HG02588 (cell line): ENCODE data around the gene FHOD1.

ENCODE experiments used
- ATAC-seq: cut with Tn5 transposase; IDR thresholded peaks from one replicate; pipeline ENCODE4 v1.9.1; 2021; ENCODE audit warnings: mild to moderate bottlenecking, moderate library complexity; ENCODE audit not compliant: unreplicated experiment

The FHOD1 gene

DNA sequence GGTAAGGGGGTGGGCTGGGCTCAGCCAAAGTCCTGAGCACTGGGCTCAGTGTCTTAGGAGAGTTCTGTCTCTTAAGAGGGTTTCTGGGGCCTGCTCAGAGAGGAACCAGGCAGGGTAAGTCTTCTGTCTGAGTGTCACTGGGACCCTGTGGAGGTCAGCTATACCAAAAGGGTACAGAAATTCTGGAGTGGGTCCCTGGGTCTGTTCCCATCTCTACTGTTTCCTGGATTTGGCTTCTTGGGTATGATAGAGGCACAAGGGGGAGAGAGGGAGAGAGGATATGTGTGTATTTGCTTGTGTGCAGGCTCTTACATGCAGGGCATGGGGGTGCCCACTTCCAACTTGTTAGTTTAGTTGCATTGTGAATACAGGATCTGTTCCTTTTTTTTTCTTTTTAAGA lies 53.7 kb downstream of the FHOD1 start:
- ATAC-seq: no peak

DNA sequence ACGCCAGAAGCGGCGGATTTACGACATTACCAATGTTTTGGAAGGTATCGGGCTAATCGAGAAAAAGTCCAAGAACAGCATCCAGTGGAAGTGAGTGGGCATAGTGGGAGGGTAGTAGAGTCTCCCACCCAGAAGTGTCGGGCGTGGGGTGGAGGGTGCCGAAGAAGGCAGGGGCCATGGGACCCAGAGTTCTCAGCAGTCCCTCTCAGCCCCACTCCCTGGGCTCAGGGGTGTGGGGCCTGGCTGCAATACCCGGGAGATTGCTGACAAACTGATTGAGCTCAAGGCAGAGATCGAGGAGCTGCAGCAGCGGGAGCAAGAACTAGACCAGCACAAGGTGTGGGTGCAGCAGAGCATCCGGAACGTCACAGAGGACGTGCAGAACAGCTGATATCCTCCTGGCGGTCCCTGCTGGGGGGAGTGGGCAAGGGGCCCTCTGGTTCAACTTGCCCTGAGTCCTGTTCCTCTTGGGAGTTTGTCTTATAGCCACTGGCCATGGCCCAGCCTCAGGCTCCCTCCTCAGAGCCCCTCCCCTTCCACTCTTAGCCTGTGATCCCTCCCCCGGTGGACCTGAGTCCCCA lies 54.4 kb downstream of the FHOD1 start:
- no peak for ATAC-seq

DNA sequence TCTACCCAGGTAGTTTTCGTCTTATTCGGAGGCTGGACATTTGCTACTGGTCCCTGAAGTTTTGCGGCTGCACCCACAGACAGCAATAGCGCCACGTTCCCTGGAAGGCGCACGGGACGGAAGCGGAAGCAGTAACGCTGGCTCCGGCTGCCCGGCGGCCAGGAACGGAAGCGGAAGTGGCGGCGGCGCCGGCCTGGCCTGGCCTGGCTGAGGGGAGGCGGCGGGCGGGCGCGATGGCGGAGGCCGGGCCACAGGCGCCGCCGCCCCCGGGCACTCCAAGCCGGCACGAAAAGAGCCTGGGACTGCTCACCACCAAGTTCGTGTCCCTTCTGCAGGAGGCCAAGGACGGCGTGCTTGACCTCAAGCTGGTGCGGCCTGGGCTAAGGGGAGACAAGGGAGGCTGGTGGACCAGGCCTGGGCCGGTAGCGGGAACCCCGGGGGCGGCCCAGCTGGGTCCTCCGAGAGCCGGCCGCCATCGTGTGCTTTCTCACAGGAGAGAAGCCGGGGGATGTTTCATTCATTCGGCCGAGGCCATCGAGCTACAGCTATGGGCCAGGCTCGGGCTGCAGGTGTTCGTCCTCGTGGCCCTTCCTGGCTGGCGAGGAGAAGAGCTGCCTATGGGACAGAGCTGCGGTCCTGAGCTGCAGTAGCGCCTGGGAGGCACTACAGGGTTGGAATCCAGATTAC lies 55.1 kb downstream of the FHOD1 start, which contains the start of gene E2F4:
E2F4 (plus strand) TSS at position 161 of the 687 bp plus-strand sequence; CDS start at position 234, 73 bp downstream.
- ATAC-seq: peak; percentile 77

DNA sequence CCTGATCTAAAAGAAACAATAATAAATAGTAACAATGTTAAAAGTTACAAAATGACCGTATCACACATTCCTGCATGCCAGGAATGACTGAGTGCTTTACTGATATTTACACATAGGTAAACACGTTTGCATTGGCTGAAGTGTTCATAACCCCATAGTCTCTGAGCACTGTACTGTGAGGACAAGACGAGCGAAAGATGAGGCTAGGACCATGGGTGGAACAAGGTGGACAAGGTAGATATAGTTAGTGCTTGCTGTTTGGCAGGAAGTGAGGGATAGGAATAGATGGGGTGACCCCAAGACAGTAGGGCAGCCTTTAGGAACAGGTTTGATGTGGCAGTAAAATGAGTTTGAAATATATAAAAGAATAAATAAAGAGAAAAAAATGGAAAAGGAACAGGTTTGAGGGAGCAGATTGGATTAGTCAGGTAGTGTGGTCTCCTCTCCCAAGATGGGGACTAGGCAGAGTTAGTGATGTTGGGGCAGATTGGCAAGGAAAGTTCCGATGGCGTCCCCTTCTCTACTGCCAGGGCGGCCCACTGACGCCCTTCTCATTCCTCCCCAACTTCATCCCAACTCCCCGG lies 55.8 kb downstream of the FHOD1 start:
- ATAC-seq: no peak

DNA sequence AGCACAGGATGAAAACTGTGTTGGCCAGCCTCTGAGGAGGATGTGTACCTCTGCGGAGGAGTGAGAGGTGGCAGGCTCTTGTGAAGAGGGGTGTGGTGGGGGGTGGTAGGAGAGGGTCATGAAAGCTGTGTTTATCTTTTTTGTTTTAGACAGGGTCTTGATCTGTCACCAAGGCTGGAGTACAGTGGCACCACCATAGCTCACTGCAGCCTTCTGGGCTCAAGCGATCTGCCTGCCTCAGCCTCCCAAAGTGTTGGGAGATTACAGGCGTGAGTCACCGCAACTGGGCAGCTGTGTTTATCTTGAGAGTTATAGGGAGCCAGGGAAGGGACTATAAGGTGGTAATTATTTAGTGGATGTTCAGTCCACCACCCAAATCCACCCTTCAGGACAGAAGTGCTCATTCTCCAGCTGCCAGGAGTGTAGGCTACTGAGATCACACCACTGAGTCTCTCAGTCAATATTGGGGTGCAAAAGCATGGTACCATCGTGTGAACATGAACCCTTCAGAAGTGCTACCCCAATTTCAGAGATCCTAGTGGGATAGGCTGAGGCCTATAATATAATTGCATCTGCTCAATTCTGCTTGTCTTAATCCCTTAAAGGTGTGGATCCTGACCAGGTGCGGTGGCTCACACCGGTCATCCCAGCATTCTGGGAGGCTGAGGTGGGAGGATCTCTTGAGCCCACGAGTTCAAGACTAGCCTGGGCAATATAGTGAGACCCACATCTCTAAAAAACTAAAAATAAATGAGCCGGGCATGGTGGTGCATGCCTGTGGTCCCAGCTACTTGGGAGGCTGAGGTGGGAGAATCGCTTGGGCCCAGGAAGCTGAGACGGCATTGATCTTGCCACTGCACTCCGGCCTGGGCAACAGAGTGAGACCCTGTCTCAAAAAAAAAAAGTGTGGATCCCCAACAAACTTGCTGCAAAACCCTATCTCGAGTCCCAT lies 56.6 kb downstream of the FHOD1 start:
- no peak for ATAC-seq

DNA sequence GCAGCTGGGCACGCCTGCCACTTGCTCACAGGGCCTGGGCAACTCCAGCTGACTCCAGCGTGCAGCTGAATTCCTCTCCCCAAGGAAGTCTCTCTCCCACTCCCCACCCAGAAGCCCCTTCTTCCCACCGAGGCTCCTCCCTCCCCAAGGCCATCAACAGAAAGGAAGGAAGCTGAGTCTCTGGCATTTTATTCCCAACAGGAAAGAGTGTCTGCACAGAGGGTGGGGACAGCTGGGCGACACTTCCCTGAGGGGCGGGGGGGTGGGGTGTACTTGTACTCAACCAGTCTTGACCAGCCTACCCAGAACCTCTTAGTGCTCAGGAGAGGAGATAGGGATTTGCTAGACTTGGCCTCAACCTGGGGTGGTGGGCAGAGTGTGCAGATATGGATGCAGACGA lies 57.2 kb downstream of the FHOD1 start, which contains the start of gene EXOC3L1:
EXOC3L1 (minus strand) TSS at position 96 of the 400 bp plus-strand sequence. CDS start 460 bp downstream, outside the sequence.
- ATAC-seq: no peak

DNA sequence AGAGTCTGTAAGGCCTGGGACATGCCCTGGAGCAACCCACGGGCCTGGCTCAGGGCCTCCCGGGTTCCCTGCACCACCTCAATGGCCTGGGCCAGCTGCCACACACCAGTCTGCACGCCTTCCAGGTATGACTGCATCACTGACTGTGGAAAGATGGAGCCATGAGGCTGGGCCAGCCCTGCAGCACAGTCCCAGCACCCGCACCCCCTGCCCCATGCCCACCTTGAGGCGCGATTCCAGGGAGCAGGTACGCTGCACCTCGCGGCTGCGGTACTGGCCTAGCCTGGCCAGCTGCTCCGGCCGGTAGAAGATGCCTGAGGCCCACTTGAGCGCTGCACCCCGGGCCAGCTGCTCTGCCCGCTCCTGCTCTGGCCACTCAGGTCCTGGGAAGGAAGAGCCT lies 58.5 kb downstream of the FHOD1 start:
- no peak for ATAC-seq

DNA sequence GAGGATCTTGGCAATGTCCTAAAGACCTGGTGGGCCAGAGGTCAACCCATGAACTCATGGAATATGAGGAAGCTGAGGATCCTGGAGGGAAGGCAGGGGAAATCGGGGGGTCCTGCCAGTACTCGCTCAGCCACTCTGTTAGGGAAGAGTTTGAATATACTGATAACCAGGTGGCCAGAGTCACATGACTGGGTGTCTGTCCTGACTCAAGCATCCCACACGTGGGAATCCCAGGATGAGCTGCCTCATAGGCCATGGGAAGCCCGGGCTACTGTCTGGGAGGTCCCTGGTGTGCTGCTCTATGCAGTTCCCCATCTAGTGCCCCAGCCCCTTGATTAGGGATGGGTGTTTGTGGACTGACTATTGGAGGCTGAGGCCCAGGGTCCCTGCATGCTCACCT lies 59.0 kb downstream of the FHOD1 start:
- no peak for ATAC-seq

DNA sequence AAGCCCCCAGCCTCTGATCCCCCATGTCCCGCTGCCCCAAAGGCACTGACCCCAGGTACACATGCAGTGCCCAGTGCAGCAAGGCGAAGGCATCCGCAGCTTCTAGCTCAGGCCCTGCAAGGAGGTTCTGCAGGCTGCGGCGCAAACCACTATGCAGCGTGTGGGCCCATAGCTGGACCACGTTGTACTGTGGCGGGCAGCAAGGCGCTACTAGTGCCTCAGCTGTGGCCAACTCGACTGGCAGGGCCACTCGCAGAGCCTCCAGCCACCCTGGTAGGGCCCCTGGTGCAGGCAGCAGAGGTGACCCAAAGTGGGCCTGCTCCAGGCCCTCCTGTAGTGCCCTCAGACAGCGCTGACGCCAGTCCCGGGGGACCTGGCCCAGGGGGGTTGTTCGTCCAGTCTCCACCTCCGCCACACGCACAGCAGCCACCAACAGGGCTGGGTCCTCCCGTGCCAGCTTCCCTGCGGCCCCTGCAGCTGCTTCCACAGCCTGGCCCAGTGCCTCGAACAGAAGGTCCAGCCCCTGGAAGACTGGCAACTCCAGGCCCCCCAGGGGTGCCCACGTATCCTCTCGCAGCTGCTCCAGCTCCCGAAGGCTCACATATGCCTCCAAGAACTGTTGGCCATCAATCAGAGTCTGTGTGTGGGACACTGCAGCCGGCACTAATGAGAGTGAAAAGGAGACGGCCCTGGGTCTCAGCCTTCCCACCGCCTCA lies 59.9 kb downstream of the FHOD1 start:
- ATAC-seq: no peak

DNA sequence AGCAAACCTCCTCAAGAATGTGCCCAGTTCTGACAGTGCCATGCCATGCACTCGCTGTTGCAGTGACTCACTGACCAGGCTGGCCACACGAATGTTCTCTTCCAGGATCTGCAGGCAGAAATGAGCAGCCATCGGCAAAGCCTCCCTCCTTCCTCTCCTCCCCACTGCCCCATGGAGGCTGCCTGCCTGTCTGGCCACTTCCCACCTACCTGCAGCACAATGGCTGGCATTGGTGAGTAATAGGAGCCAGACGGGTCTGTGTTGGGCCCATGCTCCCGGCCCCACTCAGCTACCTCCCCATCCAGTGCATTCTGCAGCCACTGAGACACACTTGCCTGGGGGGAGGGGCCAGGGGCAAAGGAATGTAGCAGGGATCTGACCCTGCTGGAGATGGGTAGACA lies 60.7 kb downstream of the FHOD1 start:
- no peak for ATAC-seq

DNA sequence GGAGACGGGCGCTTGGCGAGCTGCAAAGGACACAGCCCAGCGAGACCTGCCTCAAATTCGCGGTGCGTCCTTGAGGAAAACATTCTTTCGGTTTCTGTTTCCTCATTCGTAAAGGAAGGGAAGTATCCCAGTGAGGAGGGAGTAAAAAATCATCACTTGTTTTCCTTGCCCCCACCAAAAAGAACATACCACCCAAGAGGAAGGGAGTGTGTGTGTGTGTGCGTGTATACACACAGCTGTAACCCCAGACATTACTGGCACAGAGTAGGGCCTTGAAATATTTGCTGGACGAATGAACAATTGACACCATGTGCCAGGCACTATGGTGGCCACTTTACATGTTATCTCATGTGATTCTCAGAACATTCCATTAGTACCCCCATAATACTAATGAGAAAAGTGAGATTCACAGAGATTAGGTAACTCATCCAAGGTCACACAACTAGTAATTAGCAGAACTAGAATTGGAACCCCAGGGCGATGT lies 61.6 kb downstream of the FHOD1 start:
- no peak for ATAC-seq

DNA sequence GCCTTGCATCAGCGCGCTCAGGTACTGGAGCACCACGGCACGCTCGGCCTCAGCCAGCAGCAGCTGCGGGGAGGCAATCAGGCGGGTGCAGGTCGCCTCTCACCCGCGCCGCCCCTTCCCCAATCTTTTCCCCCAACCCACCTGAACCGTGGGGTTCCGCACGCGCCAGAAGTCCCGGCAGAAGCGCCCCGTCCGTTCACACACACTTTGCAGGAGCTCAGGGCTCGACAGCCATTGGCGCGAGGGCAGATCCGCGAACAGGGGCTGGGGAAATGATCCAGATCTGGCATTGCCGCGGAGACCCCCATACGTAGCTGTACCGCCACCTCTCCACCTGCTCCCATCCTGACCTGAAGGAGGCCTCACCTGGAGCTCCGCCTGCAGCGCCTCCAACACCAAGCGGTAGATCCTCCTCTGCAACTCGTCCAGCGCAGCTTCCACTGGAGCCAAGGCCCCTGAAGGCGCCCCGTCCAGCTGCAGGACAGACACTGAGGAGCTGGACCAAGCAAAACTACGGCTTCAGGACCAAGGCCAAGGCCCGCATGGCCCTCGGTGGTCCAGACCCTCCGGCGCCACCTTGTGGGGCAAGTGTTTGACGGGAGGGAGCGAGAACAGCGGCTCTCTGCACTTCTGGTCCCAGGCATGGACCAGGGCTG lies 62.2 kb downstream of the FHOD1 start:
- no peak for ATAC-seq

DNA sequence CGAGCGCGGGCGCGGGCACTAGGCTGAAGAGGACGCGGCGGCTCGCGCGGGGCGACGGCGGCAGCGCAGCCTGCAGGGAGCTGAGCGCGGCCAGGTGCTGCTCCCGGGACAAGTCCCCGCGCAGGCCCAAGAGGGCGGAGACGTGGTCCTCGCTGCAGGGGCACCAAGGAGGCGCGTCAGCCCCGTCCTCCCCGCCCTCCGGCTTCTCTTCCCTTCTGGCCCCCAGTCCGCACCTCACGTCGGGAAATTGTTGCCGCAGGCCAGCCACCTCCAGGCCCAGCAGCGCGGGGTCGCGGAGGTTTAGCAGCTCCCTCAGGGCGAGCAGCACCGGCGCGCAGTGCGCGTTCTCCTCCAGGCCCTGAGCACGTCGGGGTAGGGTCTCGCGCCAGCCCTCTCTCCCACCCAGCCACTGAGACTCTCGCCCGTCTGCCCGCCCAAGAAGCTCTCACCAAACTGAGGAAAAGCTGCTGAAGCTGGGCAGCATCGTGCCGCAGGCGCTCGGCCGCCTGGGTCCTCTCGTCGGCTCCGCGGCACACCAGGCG lies 62.8 kb downstream of the FHOD1 start:
- ATAC-seq: peak; percentile 4

DNA sequence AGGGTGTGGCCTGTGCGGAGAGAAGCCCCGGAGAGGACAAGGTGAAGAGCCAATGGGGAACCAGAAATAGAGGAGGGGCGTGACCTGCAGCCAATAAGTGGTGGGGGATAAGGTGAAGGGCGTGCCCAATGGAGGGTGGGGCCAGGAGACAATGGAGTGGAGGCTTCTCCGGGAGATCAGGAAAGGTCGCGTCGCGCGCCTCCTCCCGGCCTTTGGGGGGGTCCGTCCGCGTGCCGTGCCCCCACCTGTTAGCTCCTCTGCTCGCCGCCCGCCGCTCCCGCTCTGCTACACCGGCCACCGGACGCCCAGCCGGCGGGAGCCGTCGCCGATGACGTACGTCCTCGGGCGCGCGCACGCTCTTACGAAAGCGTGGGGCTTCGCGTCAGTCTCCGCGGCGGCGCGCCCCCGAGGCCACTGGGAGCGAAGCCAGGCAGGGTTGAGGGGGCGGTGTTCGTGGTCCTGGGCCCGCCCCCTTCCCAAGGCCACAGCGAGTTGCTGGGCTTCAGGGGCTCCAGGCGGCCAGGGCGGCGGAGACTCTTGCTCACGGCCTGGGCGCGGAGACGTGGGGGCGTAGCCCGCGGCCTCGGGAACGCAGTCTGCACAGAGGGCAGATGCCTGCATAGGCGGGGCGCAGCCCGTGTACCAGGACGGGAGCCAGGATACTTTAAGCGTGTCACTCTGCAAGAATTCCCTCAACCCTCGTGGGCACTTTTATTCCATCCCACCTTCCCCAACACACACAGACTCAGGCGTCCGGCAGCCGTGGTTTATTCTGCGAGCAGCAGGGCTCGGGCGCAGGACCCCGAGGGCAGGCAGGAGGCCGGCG lies 63.4 kb downstream of the FHOD1 start, which contains the start of gene MATCAP1:
MATCAP1 (minus strand) TSS at position 337 of the 826 bp plus-strand sequence. CDS start 3,353 bp downstream, outside the sequence.
- ATAC-seq: peak; percentile 90

DNA sequence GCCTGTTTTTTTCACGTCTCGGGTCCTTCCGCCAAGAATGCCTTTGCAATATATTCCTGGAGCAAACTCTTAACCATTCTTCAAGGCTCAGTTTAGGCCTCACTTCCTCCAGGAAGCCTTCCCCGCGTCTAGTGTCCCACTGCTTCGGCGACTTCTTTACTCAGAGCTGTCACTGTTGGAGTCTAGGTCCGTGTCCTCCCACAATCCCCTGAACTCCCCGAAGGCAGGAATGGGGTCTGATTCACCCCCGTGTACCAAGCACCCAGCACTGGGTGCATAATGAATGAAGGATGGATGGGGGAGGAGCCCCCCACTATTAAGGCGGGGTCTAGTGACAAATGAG lies 64.0 kb downstream of the FHOD1 start:
- no peak for ATAC-seq

DNA sequence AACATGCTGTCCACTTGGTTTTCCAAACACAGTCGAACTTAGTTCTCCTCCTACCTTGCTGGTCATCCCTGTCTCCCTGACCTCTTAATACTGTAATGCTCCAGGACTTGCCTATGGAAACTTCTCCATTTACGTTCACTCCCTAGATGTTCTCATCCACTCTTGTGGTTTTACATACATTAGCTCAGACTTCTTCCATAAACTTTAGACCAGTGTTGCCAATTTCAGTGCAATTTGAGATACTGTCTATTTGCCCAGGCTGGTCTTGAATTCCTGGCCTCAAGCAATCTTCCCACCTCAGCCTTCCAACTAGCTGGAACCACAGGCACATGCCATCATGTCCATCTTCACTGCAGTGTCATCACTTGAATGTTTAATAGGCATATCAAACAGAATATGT lies 65.0 kb downstream of the FHOD1 start:
- no peak for ATAC-seq

DNA sequence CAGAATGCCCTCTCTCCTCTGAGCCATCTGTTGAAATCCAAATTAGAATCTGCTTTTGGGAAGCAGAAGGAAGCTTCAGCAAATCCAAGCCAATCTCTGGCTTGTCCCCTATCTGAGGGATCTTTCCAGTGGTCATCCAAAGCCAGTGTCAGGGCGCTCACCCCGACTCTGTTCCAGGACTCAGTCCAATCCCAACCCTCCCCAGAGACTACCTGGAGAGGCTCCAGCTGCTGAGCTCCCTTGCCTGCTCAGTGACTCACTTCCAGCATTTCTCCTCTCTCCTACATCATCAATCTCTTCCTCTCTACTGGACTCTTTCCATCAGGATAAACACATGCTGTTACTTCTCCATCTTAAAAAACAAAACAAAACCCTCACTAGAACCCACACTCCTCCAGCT lies 65.9 kb downstream of the FHOD1 start:
- no peak for ATAC-seq

DNA sequence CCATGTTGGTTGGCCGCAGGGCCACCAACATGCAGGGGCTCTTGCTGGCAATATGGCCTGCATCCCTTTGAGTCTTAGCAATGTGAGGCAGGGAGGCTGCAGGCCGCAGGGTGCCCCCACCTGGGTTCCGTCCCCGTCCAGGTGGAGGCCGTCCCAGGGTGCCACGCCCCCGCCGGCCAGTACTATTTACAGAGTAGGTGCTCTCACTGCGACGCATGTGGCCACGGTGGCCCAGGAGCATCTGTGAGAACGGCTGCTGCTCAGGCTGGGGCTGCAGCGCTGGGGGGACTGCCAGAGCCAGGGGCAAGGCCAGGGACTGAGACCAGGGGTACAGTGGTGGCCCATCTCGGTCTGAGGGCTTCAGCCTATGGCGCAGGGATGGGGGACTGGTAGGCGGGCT lies 67.1 kb downstream of the FHOD1 start:
- no peak for ATAC-seq
